ENCODE results near the gene FGGY.

The FGGY gene

DNA sequence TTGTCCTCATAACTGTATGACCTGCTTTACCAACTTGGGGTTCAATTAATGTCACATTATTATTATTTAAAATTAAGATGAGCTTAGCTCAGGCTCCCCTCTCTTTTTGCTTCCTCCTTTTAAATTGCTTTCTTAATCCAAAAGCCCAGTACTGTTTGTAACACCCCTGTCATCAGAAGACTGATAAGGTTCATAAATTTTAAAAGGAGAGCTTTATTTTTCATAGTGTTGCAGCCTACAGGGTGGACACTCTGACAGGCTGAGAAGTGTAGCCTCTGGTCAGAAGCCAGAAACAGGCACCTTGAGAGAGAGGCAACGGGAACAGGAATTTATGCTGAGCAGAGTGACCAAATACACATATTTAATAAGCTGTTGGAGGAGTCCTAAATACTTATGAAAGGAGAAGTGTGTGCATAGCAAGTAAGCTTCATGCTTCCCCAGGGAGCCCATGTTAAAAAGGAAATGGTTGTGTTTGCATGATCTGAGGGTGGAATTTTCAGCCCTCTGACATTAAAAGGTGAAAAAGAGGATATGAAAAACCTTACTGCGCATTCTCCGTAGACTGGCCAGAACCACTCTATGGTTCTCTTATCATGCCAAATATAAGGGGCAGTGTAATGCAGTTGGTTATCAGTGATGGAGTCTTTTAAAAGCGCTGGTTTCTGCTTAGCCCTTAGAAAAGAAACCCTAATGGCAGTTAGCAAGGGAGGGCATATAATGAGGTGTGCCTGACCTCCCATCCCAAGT, 30.5 kb upstream of the FGGY start:
- H3K9ac ChIP-seq (ENCODE audit: low read depth, low read length): no peak overlapping the region
- no peaks in the 10 kb centered on the region for H3K36me3 ChIP-seq (ENCODE audit: control insufficient read depth, insufficient read depth, low read length)
- no peak overlapping the region for H3K4me3 ChIP-seq (ENCODE audit: low read depth, low read length)
- H3K27me3 ChIP-seq (ENCODE audit: control insufficient read depth, insufficient read depth, low read length): no peaks in the 10 kb centered on the region
- no peaks in the 10 kb centered on the region for H3K4me1 ChIP-seq (ENCODE audit: control insufficient read depth, insufficient read depth, low read length)
- H3K27ac ChIP-seq (ENCODE audit: low read depth, low read length): no peak overlapping the region
- no peaks in the 10 kb centered on the region for H3K9me3 ChIP-seq (ENCODE audit: control insufficient read depth, insufficient read depth, low read length)

DNA sequence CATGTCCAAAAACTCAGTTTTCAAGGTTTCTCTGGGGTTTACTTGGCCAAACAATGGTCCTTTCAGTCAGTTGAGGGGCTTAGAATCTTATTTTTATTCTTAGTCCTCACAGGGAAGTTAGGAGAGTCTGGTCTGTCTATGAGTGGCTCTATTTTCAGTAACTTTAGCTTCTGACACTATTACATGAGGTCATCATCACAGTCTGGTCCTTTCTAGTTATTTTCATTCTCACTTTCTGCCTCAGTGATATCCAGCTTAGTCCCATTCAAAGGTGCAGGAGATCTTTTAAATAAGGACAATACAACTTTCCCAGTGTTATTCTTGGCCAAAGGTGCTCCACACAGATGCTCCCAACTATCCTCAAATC, 30.0 kb upstream of the FGGY start:
- H3K27me3 ChIP-seq (ENCODE audit: control insufficient read depth, insufficient read depth, low read length): no peaks in the 10 kb centered on the region
- no peak overlapping the region for H3K27ac ChIP-seq (ENCODE audit: low read depth, low read length)
- H3K9me3 ChIP-seq (ENCODE audit: control insufficient read depth, insufficient read depth, low read length): no peaks in the 10 kb centered on the region
- no peaks in the 10 kb centered on the region for H3K4me1 ChIP-seq (ENCODE audit: control insufficient read depth, insufficient read depth, low read length)
- no peak overlapping the region for H3K9ac ChIP-seq (ENCODE audit: low read depth, low read length)
- H3K4me3 ChIP-seq (ENCODE audit: low read depth, low read length): no peak overlapping the region
- no peaks in the 10 kb centered on the region for H3K36me3 ChIP-seq (ENCODE audit: control insufficient read depth, insufficient read depth, low read length)

DNA sequence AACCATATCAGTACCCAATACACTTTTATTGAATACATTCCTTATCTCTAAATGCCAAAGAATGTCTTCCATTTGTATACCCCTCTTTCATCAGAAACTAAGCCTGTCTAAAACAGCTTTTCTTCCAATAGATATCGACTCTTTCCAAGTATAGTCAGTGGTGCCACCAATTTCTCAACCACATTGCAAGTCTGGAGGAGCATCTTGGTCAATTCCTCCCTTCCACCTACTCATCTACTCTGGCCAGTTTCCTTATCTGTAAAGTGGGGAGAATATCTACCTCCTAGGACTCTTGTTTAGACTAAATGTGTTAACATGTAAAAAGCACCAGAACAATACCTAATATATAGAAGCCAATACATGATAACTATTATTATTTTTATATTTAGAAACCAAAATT, 28.5 kb upstream of the FGGY start:
- H3K27ac ChIP-seq (ENCODE audit: low read depth, low read length): no peak overlapping the region
- H3K9ac ChIP-seq (ENCODE audit: low read depth, low read length): no peak overlapping the region
- no peaks in the 10 kb centered on the region for H3K9me3 ChIP-seq (ENCODE audit: control insufficient read depth, insufficient read depth, low read length)
- no peaks in the 10 kb centered on the region for H3K4me1 ChIP-seq (ENCODE audit: control insufficient read depth, insufficient read depth, low read length)
- no peaks in the 10 kb centered on the region for H3K27me3 ChIP-seq (ENCODE audit: control insufficient read depth, insufficient read depth, low read length)
- H3K36me3 ChIP-seq (ENCODE audit: control insufficient read depth, insufficient read depth, low read length): no peaks in the 10 kb centered on the region
- H3K4me3 ChIP-seq (ENCODE audit: low read depth, low read length): no peak overlapping the region

DNA sequence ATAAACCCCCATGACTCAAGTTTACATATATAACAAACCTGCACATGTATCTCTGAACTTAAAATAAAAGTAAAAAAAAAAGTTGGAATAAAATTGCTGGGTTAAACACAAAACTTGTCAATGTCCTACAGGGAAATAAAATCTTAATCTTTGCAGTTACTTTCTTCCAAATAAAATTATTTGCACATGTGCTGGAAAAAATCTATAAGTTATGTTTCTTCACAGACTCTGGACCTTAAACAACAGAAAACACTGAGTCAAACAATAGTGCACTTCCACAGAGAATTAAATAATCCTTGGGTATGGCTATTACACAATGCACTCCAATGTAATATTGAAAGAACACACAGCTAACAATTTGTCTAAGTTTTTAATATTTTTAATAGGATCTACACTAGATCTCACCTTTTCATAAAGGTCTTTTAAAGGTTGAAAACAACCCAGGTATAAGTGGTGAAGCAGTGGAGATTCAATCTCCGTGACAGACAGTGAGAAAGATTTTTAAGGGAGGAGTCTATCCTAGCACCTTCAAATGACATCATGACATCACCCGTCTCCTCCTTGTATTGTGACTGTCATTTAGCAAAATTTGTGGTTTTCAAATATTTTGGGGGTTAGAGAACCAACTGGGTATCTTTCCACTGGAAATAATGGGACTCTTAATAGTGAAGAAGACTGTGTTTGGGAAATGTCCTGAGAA, 25.2 kb upstream of the FGGY start:
- Histone ChIP-seq H3K27me3 (ENCODE audit: control insufficient read depth, insufficient read depth, low read length) (no peaks in the 10 kb centered on the region), H3K36me3 (ENCODE audit: control insufficient read depth, insufficient read depth, low read length) (no peaks in the 10 kb centered on the region), H3K4me3 (ENCODE audit: low read depth, low read length) (no peak overlapping the region), H3K9me3 (ENCODE audit: control insufficient read depth, insufficient read depth, low read length) (no peaks in the 10 kb centered on the region), H3K27ac (ENCODE audit: low read depth, low read length) (no peak overlapping the region), H3K4me1 (ENCODE audit: control insufficient read depth, insufficient read depth, low read length) (no peaks in the 10 kb centered on the region), H3K9ac (ENCODE audit: low read depth, low read length) (no peak overlapping the region)

DNA sequence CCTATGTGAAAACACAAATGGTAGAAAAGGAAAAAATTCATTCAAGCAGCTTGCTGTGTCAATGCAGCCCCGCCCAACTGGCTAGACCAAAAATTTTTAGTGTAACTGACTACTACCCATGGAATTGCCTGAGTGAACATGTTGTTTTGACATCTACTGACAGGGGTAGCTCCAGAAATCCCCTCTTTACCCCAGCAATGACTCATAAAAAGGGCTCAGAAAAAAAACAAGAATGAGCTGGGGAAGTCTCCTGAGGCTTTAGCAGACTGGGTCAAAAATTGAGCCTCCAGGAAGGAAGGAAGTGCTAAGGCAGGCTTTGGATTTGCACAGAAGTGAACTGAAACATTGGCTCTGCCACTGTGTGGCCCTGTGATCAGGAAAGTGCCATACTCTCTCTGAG, 24.4 kb upstream of the FGGY start:
- Histone ChIP-seq H3K9me3 (ENCODE audit: control insufficient read depth, insufficient read depth, low read length) (no peaks in the 10 kb centered on the region), H3K36me3 (ENCODE audit: control insufficient read depth, insufficient read depth, low read length) (no peaks in the 10 kb centered on the region), H3K4me3 (ENCODE audit: low read depth, low read length) (no peak overlapping the region), H3K4me1 (ENCODE audit: control insufficient read depth, insufficient read depth, low read length) (no peaks in the 10 kb centered on the region), H3K9ac (ENCODE audit: low read depth, low read length) (no peak overlapping the region), H3K27me3 (ENCODE audit: control insufficient read depth, insufficient read depth, low read length) (no peaks in the 10 kb centered on the region), H3K27ac (ENCODE audit: low read depth, low read length) (no peak overlapping the region)

DNA sequence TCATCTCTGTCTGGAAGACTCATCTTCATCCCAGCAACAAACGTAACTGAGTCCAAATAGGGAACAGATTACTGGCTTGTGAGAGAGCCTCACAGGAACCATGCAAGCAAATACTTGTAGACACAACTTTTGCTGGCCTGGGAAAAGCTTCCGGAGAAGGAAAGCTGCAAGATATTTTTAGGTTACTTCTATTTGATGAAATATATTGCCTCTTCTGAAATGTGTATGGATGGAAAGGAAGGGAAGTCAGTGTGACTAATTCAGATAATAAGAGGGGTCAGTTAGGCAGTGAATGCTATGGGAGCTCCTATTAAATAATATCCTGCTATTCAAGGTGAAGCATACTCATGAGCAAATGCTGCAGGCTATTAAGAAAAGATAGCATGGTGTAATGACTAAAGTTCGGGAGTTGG, 20.4 kb upstream of the FGGY start:
- H3K36me3 ChIP-seq (ENCODE audit: control insufficient read depth, insufficient read depth, low read length): no peaks in the 10 kb centered on the region
- H3K9me3 ChIP-seq (ENCODE audit: control insufficient read depth, insufficient read depth, low read length): no peaks in the 10 kb centered on the region
- H3K9ac ChIP-seq (ENCODE audit: low read depth, low read length): no peak overlapping the region
- H3K27me3 ChIP-seq (ENCODE audit: control insufficient read depth, insufficient read depth, low read length): no peaks in the 10 kb centered on the region
- no peaks in the 10 kb centered on the region; the same call in 1 of the 2 replicates for H3K4me1 ChIP-seq (ENCODE audit: control insufficient read depth, insufficient read depth, low read length)
- H3K27ac ChIP-seq (ENCODE audit: low read depth, low read length): no peak overlapping the region
- no peak overlapping the region for H3K4me3 ChIP-seq (ENCODE audit: low read depth, low read length)

DNA sequence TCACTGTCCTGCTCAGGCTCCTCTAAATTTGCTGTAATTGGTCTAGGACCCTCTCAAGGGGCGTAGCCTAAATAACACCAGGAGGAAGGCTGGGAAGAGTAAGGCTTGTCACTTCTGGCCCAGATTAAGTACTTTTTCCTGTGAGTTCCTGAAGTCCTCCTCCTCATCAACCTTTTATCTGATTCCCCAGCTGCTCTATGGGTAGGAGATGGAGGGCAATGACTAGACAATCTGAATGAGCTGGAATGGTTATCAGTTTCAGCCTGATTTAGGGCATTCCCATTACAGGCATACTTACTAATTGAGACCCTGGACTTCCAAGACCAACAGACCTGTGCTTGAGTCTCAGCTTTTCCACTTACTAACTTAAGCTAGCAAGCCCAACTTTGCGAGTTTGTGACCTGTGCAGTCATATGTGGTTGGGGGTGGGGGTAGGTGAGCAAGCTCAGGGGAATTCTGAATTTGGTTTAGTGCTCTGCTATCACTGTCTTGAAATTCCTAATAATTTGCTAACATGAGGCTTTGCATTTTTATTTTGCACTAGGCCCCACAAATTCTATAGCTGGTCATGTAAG, 18.0 kb upstream of the FGGY start:
- Histone ChIP-seq H3K36me3 (ENCODE audit: control insufficient read depth, insufficient read depth, low read length) (no peaks in the 10 kb centered on the region), H3K9me3 (ENCODE audit: control insufficient read depth, insufficient read depth, low read length) (no peaks in the 10 kb centered on the region), H3K9ac (ENCODE audit: low read depth, low read length) (no peak overlapping the region), H3K4me1 (ENCODE audit: control insufficient read depth, insufficient read depth, low read length) (no peaks in the 10 kb centered on the region; the same call in 1 of the 2 replicates), H3K4me3 (ENCODE audit: low read depth, low read length) (no peak overlapping the region), H3K27ac (ENCODE audit: low read depth, low read length) (no peak overlapping the region), H3K27me3 (ENCODE audit: control insufficient read depth, insufficient read depth, low read length) (no peaks in the 10 kb centered on the region)

DNA sequence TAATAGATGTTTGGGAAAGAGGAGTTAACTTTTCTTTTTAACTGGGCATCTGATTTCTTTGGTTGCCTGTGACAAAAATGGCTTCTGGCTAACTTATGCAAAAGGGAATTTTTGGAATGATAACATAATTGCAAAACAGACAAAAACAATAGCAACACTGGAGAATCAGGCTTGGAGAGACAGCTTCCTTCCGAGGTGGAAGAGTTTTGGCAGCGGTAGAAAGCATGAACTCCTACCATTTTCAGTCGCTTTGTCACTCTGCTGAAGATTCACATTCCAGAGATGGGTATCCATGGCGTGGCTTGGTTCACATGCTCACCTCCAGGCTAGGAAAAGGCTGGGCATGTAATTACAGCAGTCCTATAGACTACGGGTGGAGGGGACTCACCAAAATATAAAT, 17.2 kb upstream of the FGGY start:
- no peaks in the 10 kb centered on the region for H3K9me3 ChIP-seq (ENCODE audit: control insufficient read depth, insufficient read depth, low read length)
- H3K27me3 ChIP-seq (ENCODE audit: control insufficient read depth, insufficient read depth, low read length): no peaks in the 10 kb centered on the region
- no peaks in the 10 kb centered on the region for H3K36me3 ChIP-seq (ENCODE audit: control insufficient read depth, insufficient read depth, low read length)
- H3K9ac ChIP-seq (ENCODE audit: low read depth, low read length): no peak overlapping the region
- H3K4me1 ChIP-seq (ENCODE audit: control insufficient read depth, insufficient read depth, low read length): no peaks in the 10 kb centered on the region; the same call in 1 of the 2 replicates
- no peak overlapping the region for H3K27ac ChIP-seq (ENCODE audit: low read depth, low read length)
- H3K4me3 ChIP-seq (ENCODE audit: low read depth, low read length): no peak overlapping the region

DNA sequence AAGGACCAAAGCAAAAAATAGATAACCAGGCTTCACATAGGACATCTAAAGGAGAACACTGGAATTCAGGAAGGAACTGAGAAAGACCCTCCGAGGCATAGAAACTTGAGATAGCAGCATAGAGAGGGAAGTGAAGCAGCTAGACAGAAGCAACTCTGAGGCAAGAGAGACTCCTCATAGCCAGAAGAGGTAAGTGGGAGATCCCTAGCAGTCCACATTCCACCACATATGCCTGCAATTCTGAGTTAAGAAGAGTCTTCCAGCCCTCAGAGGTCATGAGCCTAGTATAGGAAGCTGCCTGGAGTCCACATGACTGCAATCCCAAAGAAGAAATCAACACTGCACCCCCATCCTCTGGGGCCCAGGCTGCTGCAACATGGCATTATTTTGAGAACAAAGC, 13.9 kb upstream of the FGGY start:
- no peaks in the 10 kb centered on the region; the same call in 1 of the 2 replicates for H3K4me1 ChIP-seq (ENCODE audit: control insufficient read depth, insufficient read depth, low read length)
- no peaks in the 10 kb centered on the region for H3K27me3 ChIP-seq (ENCODE audit: control insufficient read depth, insufficient read depth, low read length)
- H3K4me3 ChIP-seq (ENCODE audit: low read depth, low read length): no peak overlapping the region
- H3K27ac ChIP-seq (ENCODE audit: low read depth, low read length): no peak overlapping the region
- H3K9me3 ChIP-seq (ENCODE audit: control insufficient read depth, insufficient read depth, low read length): no peaks in the 10 kb centered on the region
- no peaks in the 10 kb centered on the region for H3K36me3 ChIP-seq (ENCODE audit: control insufficient read depth, insufficient read depth, low read length)
- no peak overlapping the region for H3K9ac ChIP-seq (ENCODE audit: low read depth, low read length)

DNA sequence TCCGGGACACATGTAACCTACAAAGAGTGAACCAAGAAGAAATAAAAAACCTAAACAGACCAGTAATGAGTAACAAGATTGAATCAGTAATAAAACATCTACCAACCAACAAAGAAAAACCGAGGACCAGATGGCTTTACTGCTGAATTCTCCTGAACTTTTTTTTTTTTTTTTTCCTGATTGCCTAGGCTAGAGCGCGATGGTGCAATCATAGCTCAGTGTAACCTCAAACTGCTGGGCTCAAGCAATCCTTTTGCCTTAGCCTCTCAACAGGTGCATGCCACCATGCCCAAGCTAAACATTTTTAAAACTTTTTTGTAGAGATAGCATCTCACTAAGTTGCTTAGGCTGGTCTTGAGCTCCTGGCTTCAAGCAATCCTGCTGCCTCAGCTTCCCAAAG, 11.2 kb upstream of the FGGY start:
- Histone ChIP-seq H3K9me3 (ENCODE audit: control insufficient read depth, insufficient read depth, low read length) (no peaks in the 10 kb centered on the region), H3K27ac (ENCODE audit: low read depth, low read length) (no peak overlapping the region), H3K27me3 (ENCODE audit: control insufficient read depth, insufficient read depth, low read length) (no peaks in the 10 kb centered on the region)

DNA sequence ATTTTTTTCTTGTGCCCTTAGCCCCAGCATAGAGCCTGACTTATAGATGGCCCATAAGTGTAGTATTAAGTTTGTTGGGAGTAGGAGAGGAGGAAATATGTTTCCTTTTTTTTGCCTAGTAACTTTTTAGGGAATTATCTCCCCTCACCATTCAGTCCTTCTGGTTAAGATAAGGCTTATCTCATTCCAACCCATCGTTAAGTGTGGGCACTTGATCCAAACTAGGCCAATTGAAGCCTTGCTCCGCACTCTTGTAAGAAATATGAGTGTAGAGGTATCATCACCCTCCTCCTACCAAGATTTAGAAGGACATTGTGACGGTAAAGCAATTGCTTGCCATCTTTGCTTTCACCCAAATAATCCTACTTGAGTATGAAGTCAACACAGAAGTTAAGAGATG, 8.8 kb upstream of the FGGY start:
- Histone ChIP-seq H3K9me3 (ENCODE audit: control insufficient read depth, insufficient read depth, low read length) (no peaks in the 10 kb centered on the region), H3K27ac (ENCODE audit: low read depth, low read length) (no peak overlapping the region), H3K4me1 (ENCODE audit: control insufficient read depth, insufficient read depth, low read length) (no peaks in the 10 kb centered on the region), H3K4me3 (ENCODE audit: low read depth, low read length) (no peak overlapping the region), H3K9ac (ENCODE audit: low read depth, low read length) (no peak overlapping the region), H3K27me3 (ENCODE audit: control insufficient read depth, insufficient read depth, low read length) (no peaks in the 10 kb centered on the region), H3K36me3 (ENCODE audit: control insufficient read depth, insufficient read depth, low read length) (no peaks in the 10 kb centered on the region)

More for the DNA sequence above, 11.2 kb upstream of the FGGY start:
- Histone ChIP-seq H3K4me1 (ENCODE audit: control insufficient read depth, insufficient read depth, low read length) (no peaks in the 10 kb centered on the region), H3K36me3 (ENCODE audit: control insufficient read depth, insufficient read depth, low read length) (no peaks in the 10 kb centered on the region), H3K4me3 (ENCODE audit: low read depth, low read length) (no peak overlapping the region), H3K9ac (ENCODE audit: low read depth, low read length) (no peak overlapping the region)
